Caco-2 (cell line): Measurements from ENCODE around the gene C20orf204. TPM values are rescaled to one million over a fixed set of nuclear protein-coding genes. Genes with fewer than 3 reads are reported as not detected.
A peak's percentile ranks its signal among the peaks of the same experiment; 100 is the strongest.
"Not testable (repeated sequence)": the region's sequence is repeated elsewhere in the genome, so short reads cannot be mapped to it uniquely, and the experiment has no call there.

Source experiments
- BruUV-seq: library from RNA; stranded (reverse); fragments of 400-500 nt; replicated peaks from 2 replicates; lab custom pipeline; 2021; lab: Mats Ljungman, UMichigan
- CTCF ChIA-PET: fragments of 300-600 bp; sonication (Branson Sonifier 250); formaldehyde crosslinking; loops from one replicate; lab custom pipeline; 2022; ENCODE audit warnings: antibody characterized with exemption; lab: Charles Lee
- POLR2A ChIA-PET: fragments of 300-600 bp; sonication (Branson Sonifier 250); formaldehyde crosslinking; loops from one replicate; lab custom pipeline; 2022; ENCODE audit warnings: antibody characterized with exemption; lab: Charles Lee
- DNase-seq, 2 experiments: peaks; one replicate each; pipeline versions ENCODE4 v3.0.0 to v3.0.0-alpha.2; 2020 to 2022
- H3K27me3 ChIP-seq: replicated peaks from 2 replicates; pipeline ENCODE4 v1.6.0; 2011; ENCODE audit warnings: low read length; ENCODE audit not compliant: control insufficient read depth, insufficient read depth
- H3K36me3 ChIP-seq: 2 replicates; pipeline ENCODE4 v1.5.1; 2011; ENCODE audit warnings: low read length; ENCODE audit not compliant: control insufficient read depth, insufficient read depth
- H3K4me1 ChIP-seq: fragments of 250-450 bp; sonication (Bioruptor Pico); 2 replicates; pipeline ENCODE4 v1.5.1; 2020; ENCODE audit warnings: mild to moderate bottlenecking
- H3K4me3 ChIP-seq: 2 replicates; pipeline ENCODE4 v1.5.1; 2011; ENCODE audit warnings: low read depth, mild to moderate bottlenecking, control low read depth, low read length
- H3K9me3 ChIP-seq: fragments of 250-450 bp; sonication (Bioruptor Pico); 2 replicates; pipeline ENCODE4 v1.5.1; 2020; ENCODE audit warnings: mild to moderate bottlenecking, moderate library complexity
- H3K27ac Mint-ChIP-seq: one replicate; pipeline ENCODE4 v1.8.0; 2022; ENCODE audit warnings: mixed read lengths; ENCODE audit not compliant: unreplicated experiment
- H3K27me3 Mint-ChIP-seq: one replicate; pipeline ENCODE4 v1.8.0; 2022; ENCODE audit warnings: mixed read lengths; ENCODE audit not compliant: insufficient read depth, unreplicated experiment
- H3K36me3 Mint-ChIP-seq: one replicate; pipeline ENCODE4 v1.8.0; 2022; ENCODE audit warnings: mild to moderate bottlenecking, mixed read lengths; ENCODE audit not compliant: insufficient read depth, unreplicated experiment
- H3K4me1 Mint-ChIP-seq: one replicate; pipeline ENCODE4 v1.8.0; 2022; ENCODE audit warnings: low read depth, mixed read lengths; ENCODE audit not compliant: unreplicated experiment
- H3K4me3 Mint-ChIP-seq: one replicate; pipeline ENCODE4 v1.8.0; 2022; ENCODE audit warnings: mild to moderate bottlenecking, moderate library complexity, mixed read lengths; ENCODE audit not compliant: unreplicated experiment
- H3K9me3 Mint-ChIP-seq: one replicate; pipeline ENCODE4 v1.8.0; 2022; ENCODE audit warnings: mixed read lengths; ENCODE audit not compliant: unreplicated experiment
- intact Hi-C: fragments of 100-400 bp; cut with micrococcal nuclease; formaldehyde crosslinking; loops from one replicate; pipeline ENCODE4 v1.10.0; 2022; ENCODE audit not compliant: unreplicated experiment
- microRNA-seq: library from miRNA; unstranded; fragments of <30 nt; microRNA quantifications from one replicate; pipeline ENCODE4 v1.2.0, GENCODE V29; 2022
- total RNA-seq: library from RNA; stranded (reverse); gene quantifications from 2 replicates; pipeline ENCODE4 v1.2.3, GENCODE V29; 2022

The C20orf204 gene
- total RNA-seq, 1 experiment from 2014 or later: 3.2 TPM

DNA sequence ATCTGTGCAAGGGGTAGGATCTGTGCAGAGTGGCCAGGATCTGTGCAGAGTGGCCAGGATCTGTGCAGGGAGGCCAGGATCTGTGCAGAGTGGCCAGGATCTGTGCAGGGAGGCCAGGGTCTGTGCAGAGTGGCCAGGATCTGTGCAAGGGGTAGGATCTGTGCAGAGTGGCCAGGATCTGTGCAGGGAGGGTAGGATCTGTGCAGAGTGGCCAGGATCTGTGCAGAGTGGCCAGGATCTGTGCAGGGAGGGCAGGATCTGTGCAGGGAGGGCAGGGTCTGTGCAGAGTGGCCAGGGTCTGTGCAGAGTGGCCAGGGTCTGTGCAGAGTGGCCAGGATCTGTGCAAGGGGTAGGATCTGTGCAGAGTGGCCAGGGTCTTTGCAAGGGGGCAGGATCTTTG lies 52.6 kb downstream of the C20orf204 start:
- H3K4me3 Mint-ChIP-seq, H3K27ac Mint-ChIP-seq, H3K9me3 Mint-ChIP-seq, CTCF ChIA-PET, DNase-seq, H3K4me3 ChIP-seq, BruUV-seq, intact Hi-C loops, H3K27me3 ChIP-seq, H3K9me3 ChIP-seq, H3K36me3 ChIP-seq, POLR2A ChIA-PET: not testable (repeated sequence)
- peaks cover 12% of the 10 kb centered on the region for H3K4me1 Mint-ChIP-seq
- H3K27me3 Mint-ChIP-seq: peaks cover 37% of the 10 kb centered on the region
- peaks cover 12% of the 10 kb centered on the region for H3K36me3 Mint-ChIP-seq
- peaks cover 19% of the 10 kb centered on the region for H3K4me1 ChIP-seq

Small RNAs within 50 kb of the gene (microRNA-seq; reads per million reads assigned to microRNA genes)
- 4.1 reads per million, percentile 27 among the genes with 10 or more reads in this experiment for gene MIR6813

Other genes starting within 250 kb of the C20orf204 start
- 9.1 and 9.5 TPM in 2 replicates for gene ZBTB46, start 204.9 kb upstream of the C20orf204 start, total RNA-seq
- 0.27 TPM in 1 of 2 replicates, not detected in the other for gene ABHD16B, start 174.7 kb upstream of the C20orf204 start, total RNA-seq
- 286 and 293 TPM in 2 replicates for gene TPD52L2, start 170.9 kb upstream of the C20orf204 start, total RNA-seq
- gene DNAJC5, start 141.1 kb upstream of the C20orf204 start, total RNA-seq: 117 and 124 TPM in 2 replicates
- 101 and 113 TPM in 2 replicates for gene UCKL1, start 79.8 kb upstream of the C20orf204 start, total RNA-seq
- 40.0 and 47.9 TPM in 2 replicates for gene ZNF512B, start 66.3 kb upstream of the C20orf204 start, total RNA-seq
- gene SAMD10, start 56.5 kb upstream of the C20orf204 start, total RNA-seq: 13.4 and 13.6 TPM in 2 replicates
- 176 and 181 TPM in 2 replicates for gene PRPF6, start 55.0 kb upstream of the C20orf204 start, total RNA-seq
- gene SOX18, start 13.5 kb downstream of the C20orf204 start, total RNA-seq: 0.44 and 0.84 TPM in 2 replicates
- 39.9 and 48.3 TPM in 2 replicates for gene TCEA2, start 27.0 kb downstream of the C20orf204 start, total RNA-seq
- 29.3 and 34.3 TPM in 2 replicates for gene RGS19, start 43.3 kb downstream of the C20orf204 start, total RNA-seq
- 0.51 and 0.59 TPM in 2 replicates for gene OPRL1, start 43.9 kb downstream of the C20orf204 start, total RNA-seq
- gene LKAAEAR1, start 48.2 kb downstream of the C20orf204 start, total RNA-seq: not detected in 2 replicates
- gene NPBWR2, start 71.4 kb downstream of the C20orf204 start, total RNA-seq: not detected in 2 replicates
- 0.25 and 0.65 TPM in 2 replicates for gene MYT1, start 128.3 kb downstream of the C20orf204 start, total RNA-seq
- 79.5 and 101 TPM in 2 replicates for gene PCMTD2, start 219.6 kb downstream of the C20orf204 start, total RNA-seq